ENCODE measurements around the gene PRR35.
A peak's percentile ranks its signal among the peaks of the same experiment; 100 is the strongest.

Gene PRR35

GRCh38 chr16:565419-566330 lies 5.5 kb downstream of the PRR35 start:
- no peak for DNase-seq

- DNase-seq = peak; percentile 41
Observed at GRCh38 chr16:566475-567372, 6.5 kb downstream of the PRR35 start, which contains the start of gene NHLRC4. Gene NHLRC4, plus strand, starts transcription at chr16:567005. Its CDS starts 1,043 bp downstream, at chr16:568048.

GRCh38 chr16:567373-568256 lies 7.4 kb downstream of the PRR35 start:
- no peak for DNase-seq

- DNase-seq = no peak
Observed at GRCh38 chr16:568401-569258, 8.4 kb downstream of the PRR35 start.

DNA sequence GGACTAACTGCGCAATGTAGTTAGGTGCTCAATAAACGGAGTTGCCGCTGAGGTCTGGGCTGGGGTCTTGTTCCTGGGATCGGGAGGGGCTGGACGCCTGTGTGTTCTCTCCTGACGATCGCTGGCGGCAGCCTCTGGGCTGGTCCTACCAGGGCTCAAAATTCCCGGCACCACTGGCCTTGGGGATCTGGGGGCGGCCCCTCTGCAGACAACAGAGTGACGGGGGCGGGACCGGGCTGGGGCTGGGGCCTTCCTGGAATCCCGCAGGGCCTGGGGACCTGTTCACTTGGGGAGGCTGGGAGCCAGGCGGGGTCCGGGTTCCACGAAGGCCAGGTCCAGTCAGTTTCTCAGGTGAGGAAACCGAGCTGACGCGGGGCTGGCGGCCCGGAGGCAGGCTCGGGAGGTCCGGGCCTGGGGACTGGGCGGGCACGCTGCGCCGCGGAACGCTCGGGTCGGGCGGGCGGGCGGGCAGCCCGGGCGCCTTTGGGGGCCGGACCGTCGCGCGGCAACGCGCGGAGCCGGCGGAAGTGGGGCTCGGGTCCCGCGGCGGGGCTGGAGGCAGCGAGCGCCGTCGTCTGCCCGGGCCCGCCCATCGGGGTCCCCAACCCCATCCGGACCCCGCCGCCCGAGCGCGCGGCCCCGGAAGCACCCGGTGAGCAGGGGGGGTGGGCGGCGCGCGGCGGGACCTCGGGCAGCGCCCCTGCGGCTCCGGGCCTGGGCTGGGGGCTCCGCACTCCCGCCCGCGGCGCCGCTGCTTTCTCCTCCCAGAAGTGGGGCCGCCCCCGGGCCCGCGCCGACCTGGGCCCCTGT lies 9.5 kb downstream of the PRR35 start, which contains the start of gene PIGQ:
Gene PIGQ, plus strand, starts transcription at position 524 of the 810 bp plus-strand sequence. CDS start 4,107 bp downstream, outside the sequence.
- DNase-seq = no peak

- DNase-seq = no peak
Observed at GRCh38 chr16:572865-573650, 12.9 kb downstream of the PRR35 start.

DNA sequence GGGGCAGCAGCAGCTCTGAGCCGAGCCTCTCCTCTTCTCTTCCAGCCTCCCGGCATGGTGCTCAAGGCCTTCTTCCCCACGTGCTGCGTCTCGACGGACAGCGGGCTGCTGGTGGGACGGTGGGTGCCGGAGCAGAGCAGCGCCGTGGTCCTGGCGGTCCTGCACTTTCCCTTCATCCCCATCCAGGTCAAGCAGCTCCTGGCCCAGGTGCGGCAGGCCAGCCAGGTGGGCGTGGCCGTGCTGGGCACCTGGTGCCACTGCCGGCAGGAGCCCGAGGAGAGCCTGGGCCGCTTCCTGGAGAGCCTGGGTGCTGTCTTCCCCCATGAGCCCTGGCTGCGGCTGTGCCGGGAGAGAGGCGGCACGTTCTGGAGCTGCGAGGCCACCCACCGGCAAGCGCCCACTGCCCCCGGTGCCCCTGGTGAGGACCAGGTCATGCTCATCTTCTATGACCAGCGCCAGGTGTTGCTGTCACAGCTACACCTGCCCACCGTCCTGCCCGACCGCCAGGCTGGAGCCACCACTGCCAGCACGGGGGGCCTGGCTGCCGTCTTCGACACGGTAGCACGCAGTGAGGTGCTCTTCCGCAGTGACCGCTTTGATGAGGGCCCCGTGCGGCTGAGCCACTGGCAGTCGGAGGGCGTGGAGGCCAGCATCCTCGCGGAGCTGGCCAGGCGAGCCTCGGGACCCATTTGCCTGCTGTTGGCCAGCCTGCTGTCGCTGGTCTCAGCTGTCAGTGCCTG lies 14.0 kb downstream of the PRR35 start:
- no peak for DNase-seq

GRCh38 chr16:575354-576196 lies 15.4 kb downstream of the PRR35 start:
- no peak for DNase-seq

DNA sequence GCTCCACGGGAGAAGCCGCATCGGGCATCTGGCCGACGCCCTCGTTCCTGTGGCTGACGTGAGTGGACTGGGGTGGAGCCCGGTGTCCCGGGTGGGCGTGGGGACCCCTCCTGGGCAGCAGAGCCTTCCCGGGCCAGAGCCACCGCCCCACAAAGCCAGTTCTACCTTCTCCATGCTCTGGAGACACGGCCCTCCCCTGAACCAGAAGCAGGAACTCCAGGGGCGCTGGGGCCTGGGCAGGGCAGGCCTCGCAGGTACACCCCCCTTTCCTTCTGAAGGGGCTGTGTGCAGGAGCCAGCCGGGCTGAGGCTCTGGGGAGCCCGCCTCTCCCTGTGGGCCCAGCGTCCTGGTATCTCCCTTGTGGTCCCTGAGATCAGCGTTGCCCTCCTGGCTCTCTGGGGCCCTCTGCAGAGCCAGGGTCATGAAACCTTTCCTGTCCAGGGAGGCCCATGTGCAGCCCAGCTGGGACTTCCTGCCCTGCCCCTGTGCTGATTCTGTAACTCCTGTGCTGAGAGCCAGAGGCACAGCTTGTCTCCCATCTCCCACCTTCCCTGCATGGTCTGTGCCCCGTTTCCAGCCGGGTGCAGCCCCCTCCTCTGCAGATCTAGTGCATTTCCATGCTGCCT lies 16.1 kb downstream of the PRR35 start:
- no peak for DNase-seq

GRCh38 chr16:576823-577201 lies 16.6 kb downstream of the PRR35 start:
- no peak for DNase-seq

DNA sequence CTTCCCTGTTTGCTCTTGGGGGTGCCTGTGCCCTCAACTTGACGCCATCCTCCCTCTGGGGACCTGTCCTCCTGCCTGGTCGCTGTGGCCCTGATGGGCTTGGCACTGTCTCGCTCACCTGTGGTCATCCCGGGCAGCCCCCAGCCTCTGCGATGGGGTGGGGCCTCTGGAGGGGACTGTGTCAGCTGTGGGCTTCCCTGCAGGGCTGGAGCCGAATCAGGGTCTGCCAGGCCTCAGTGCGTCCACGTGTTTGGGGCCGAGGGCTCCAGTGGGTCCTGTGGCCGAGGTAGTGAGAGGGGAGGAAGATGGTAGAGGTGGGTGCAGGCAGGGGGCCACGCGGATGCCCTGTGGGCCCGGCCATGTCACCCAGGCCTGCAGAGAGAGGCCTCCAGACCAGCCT lies 17.6 kb downstream of the PRR35 start:
- no peak for DNase-seq

DNA sequence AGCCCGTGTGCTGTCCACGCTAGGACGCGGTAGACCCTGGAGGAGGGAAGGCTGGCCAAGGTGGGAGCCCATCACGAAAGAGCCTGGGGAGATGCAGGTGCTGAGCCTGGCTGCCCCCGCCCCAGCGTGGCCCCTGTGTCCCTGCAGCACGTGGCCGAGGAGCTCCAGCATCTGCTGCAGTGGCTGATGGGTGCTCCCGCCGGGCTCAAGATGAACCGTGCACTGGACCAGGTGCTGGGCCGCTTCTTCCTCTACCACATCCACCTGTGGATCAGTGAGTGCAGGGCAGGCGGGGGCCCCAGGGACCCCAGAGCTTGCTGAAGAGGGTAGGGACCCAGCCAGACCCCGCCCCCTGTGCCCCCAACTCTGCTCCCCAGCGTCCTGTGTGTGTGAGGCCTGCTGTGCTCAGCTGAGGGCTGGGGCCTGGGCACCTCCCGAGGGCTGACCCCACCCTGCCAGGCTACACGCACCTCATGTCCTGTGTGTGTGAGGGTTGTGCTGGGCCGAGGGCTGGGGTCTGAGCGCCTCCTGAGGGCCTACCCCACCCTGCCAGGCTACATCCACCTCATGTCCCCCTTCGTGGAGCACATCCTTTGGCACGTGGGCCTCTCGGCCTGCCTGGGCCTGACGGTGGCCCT lies 18.2 kb downstream of the PRR35 start:
- no peak for DNase-seq

- DNase-seq = no peak
Observed at GRCh38 chr16:578870-579405, 18.7 kb downstream of the PRR35 start.

DNA sequence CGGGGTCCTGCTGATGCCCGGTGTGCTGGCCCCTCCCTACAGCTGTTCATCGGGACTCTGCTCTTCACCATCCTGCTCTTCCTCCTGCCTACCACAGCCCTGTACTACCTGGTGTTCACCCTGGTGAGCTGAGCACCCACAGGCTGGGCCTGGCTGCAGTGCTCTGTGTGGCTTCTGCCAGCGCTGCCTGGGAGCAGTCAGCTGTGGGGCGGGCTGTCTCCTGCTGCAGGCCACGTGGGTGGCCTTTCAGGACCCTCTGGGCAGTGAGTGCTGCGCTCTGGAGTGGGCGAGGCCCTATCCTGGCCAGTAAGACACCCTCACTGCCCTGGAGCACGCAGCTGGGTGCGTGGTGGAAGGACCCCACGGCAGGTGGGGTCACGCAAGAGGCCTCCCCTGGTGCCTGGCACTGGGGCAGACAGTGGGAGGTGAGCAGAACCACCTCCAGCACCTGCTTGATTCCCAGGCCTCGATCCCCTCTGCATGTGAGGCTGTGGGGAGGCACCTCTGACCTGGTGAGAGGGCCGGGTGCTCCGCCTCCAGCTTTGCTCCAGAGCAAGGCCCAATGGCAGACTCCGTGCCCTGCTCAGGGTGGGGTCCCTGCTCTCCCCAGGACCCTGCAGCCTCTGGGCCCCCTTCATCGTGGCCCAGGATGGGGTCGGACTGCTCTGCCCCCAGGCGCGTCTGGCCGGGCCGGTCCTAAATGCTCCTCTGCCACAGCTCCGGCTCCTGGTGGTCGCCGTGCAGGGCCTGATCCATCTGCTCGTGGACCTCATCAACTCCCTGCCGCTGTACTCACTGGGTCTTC lies 20.1 kb downstream of the PRR35 start:
- DNase-seq = no peak

DNA sequence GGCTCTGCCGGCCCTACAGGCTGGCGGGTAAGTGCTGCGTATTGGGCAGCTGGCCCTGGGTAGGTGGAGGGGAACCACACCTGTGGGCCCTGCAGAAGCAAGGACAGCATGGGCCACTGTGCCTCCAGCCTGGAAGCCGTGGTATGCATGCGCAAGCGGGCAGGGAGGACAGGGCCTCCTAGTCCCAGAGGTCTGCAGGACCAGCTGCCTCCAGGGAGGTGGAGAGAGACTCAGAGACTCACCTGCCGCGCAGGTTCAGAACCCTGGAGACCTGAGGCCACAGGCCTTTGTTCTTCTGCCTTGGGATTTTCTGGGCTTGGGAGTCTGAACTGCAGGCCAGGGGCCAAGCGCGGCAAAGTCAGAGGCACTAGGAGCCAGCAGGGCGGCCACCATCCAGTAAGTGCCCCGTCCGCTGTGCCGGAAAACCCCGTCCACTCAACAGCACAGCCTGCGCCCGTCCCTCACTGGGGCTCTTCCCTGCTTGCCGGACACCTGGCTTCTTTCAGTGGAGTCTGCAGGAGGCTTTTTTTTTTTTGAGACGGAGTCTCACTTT lies 20.8 kb downstream of the PRR35 start:
- DNase-seq = no peak

DNA sequence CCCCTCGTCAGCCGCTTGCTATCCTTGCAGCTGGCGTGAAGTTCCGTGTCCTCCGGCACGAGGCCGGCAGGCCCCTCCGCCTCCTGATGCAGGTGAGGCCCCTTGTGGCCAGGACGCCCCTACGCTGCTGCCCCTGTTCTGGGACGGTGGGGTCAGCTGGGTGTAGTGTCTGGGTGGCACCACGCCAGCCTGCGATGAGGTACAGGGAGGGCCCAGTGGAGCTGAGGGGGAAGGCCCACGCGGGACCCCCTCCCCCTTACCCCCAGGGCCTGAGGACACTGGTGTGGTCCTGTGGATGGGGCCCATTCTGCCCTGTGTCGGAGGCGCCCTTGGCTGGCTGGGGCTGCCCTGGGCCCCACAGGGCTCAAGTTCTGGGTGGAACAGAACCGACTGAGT lies 22.0 kb downstream of the PRR35 start:
- no peak for DNase-seq
